ENCODE data around the gene ZNF853.
A peak's percentile ranks its signal among the peaks of the same experiment; 100 is the strongest.
"Not testable (repeated sequence)": the region's sequence is repeated elsewhere in the genome, so short reads cannot be mapped to it uniquely, and the experiment has no call there.

The ZNF853 gene

DNA sequence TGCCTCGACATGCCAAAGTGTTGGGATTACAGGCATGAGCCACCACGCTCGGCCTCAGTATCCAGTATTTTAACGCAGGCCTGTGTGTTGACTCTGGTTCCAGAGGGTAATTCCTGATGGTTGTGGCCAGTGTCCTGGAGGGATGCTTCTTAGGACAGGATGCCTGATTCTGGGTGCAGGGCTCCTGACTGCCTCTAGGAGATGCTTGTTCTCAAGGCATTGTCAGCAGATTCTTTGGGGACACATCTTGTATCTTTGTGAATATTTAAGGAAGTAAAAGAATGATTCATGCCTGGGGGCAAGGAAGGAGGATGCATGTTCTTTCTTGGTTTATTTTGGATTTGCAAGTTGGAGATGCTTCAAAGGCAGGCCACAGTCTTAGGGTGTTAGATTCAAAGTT lies 36.0 kb upstream of the ZNF853 start:
- no peaks in the 10 kb centered on the region for H3K9me3 ChIP-seq (replicated peaks; ENCODE audit: low read length)
- no peak overlapping the region for H3K4me2 ChIP-seq (ENCODE audit: low read length)
- H3K36me3 ChIP-seq (ENCODE audit: insufficient read depth, low read length): peaks cover 13% of the 10 kb centered on the region
- H3K4me1 ChIP-seq (ENCODE audit: control insufficient read depth, insufficient read depth, low read length): peaks cover 6% of the 10 kb centered on the region
- no peak overlapping the region for H3K9ac ChIP-seq (ENCODE audit: low read depth, low read length)
- no peaks in the 10 kb centered on the region for H3K27me3 ChIP-seq (ENCODE audit: control insufficient read depth, insufficient read depth, low read length)
- no peak overlapping the region for H3K4me3 ChIP-seq (ENCODE audit: low read length)

DNA sequence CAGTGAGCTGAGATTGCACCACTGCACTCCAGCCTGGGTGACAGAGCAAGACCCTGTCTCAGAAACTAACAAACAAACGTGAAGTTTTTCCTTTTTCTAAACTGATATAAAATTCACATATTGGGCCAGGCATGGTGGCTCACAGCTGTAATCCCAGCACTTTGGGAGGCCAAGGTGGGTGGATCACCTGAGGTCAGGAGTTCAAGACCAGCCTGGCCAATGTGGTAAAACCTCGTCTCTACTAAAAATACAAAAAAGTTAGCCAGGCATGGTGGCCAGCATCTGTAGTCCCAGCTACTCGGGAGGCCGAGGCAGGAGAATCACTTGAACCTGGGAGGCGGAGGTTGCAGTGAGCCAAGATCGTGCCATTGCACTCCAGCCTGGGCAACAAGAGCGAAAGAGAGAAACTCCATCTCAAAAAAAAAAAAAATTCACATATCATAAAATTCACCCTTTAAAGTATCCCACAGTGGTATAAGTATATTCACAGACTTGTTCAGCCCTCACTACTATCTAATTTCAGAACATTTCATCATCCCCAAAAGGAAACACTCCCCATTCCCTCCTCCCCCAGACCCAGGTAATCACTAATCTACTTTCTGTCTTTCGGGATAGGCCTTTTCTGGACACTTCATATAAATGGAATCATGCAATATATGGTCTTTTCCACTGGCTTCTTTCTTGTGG lies 29.5 kb upstream of the ZNF853 start:
- not testable (repeated sequence) for H3K4me1 ChIP-seq (ENCODE audit: control insufficient read depth, insufficient read depth, low read length); H3K4me3 ChIP-seq (ENCODE audit: low read length); H3K4me2 ChIP-seq (ENCODE audit: low read length); H3K27me3 ChIP-seq (ENCODE audit: control insufficient read depth, insufficient read depth, low read length); H3K9me3 ChIP-seq (replicated peaks; ENCODE audit: low read length); H3K9ac ChIP-seq (ENCODE audit: low read depth, low read length)
- peaks cover 23% of the 10 kb centered on the region for H3K36me3 ChIP-seq (ENCODE audit: insufficient read depth, low read length)

DNA sequence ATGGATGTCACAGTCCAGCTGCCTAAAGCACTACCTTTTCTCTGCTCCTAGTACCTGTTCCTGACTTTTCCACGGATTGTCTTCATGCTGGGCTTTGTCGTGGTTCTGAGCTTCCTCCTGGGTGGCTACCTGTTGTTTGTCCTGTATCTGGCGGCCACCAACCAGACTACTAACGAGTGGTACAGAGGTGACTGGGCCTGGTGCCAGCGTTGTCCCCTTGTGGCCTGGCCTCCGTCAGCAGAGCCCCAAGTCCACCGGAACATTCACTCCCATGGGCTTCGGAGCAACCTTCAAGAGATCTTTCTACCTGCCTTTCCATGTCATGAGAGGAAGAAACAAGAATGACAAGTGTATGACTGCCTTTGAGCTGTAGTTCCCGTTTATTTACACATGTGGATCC lies 26.8 kb upstream of the ZNF853 start:
- H3K36me3 ChIP-seq (ENCODE audit: insufficient read depth, low read length): peaks cover 24% of the 10 kb centered on the region
- H3K4me1 ChIP-seq (ENCODE audit: control insufficient read depth, insufficient read depth, low read length): peaks cover 11% of the 10 kb centered on the region
- H3K27me3 ChIP-seq (ENCODE audit: control insufficient read depth, insufficient read depth, low read length): no peaks in the 10 kb centered on the region
- H3K9me3 ChIP-seq (replicated peaks; ENCODE audit: low read length): no peaks in the 10 kb centered on the region
- no peak overlapping the region for H3K4me2 ChIP-seq (ENCODE audit: low read length)
- no peak overlapping the region for H3K4me3 ChIP-seq (ENCODE audit: low read length)
- no peak overlapping the region for H3K9ac ChIP-seq (ENCODE audit: low read depth, low read length)

DNA sequence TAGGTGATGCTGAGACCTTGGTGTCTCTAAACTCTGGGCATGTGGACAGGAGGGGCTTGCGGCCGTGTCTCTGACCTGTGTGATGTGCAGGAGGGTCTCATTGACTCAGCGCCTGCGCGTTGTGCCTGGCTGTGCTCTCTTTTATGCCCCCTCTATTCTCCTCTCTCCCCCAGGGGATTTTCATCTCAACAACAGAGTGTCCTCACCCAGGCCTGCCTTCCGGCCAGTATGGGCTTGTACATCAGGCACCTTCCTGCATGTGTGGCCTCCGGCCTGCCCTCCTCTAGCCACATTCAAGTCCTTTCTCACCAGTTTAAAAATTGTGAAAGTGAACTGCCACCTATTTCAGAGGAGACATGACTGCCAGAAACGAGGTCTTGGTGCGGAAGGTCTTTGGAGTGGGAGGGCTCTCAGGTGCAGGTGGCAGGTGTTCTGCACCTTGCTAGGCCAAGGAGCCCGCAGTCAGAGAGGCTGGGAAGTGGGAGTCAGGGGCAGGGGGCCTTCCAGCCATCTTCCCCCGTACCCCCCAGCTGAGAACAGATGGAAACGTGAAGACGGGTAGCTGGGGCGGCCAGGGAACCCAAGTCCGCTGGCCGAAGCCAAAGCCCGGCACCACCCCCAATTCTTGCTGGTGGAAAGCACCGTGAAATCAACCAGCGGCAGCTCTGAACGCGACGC lies 26.1 kb upstream of the ZNF853 start:
- peak overlapping the region; percentile 80 for H3K4me3 ChIP-seq (ENCODE audit: low read length)
- H3K4me1 ChIP-seq (ENCODE audit: control insufficient read depth, insufficient read depth, low read length): peaks cover 11% of the 10 kb centered on the region
- peak overlapping the region; percentile 89 for H3K4me2 ChIP-seq (ENCODE audit: low read length)
- peak overlapping the region; percentile 52 for H3K9ac ChIP-seq (ENCODE audit: low read depth, low read length)
- no peaks in the 10 kb centered on the region for H3K27me3 ChIP-seq (ENCODE audit: control insufficient read depth, insufficient read depth, low read length)
- H3K9me3 ChIP-seq (replicated peaks; ENCODE audit: low read length): no peaks in the 10 kb centered on the region
- peaks cover 28% of the 10 kb centered on the region for H3K36me3 ChIP-seq (ENCODE audit: insufficient read depth, low read length)

DNA sequence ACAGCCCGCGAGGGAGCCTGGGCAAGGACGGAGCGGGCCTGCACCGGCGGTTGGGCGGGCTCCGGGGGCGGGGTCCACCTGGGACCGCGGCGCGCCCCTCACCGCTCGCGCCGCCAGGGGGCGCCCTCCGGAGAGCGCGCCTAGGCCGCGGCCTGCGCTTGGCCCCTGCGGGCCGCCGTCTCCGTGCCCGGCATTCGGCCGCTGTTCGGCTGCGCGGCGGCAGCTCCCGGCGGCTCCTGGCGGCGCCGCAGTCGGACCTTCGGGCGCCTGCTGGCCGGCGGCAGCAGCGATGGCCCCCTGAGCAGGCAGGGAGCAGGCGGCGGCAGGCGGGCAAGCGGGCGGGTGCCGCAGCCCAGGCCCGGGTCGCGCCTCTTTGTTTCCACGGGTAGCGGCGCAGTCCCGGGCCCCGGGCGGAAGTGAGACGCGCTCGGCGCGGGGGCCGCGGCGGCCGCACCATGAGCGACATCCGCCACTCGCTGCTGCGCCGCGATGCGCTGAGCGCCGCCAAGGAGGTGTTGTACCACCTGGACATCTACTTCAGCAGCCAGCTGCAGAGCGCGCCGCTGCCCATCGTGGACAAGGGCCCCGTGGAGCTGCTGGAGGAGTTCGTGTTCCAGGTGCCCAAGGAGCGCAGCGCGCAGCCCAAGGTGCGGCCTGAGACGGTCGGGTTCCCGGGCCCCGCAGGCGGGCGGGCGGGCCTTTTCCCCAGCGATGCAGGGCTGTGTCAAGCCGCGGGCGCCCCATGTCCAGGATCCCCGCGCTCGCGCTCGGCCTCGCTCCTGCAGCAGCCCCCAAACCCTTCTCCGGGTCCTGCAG lies 25.4 kb upstream of the ZNF853 start, which contains the start of gene INTS15:
Gene INTS15 (plus strand): TSS at position 193 of the 816 bp plus-strand sequence. CDS start 263 bp downstream, at position 456.
- Histone ChIP-seq H3K4me1 (ENCODE audit: control insufficient read depth, insufficient read depth, low read length) (peaks cover 11% of the 10 kb centered on the region), H3K27me3 (ENCODE audit: control insufficient read depth, insufficient read depth, low read length) (no peaks in the 10 kb centered on the region), H3K4me2 (ENCODE audit: low read length) (peak within 1 kb of the TSS; percentile 89), H3K36me3 (ENCODE audit: insufficient read depth, low read length) (peaks cover 28% of the 10 kb centered on the region), H3K9me3 (replicated peaks; ENCODE audit: low read length) (no peaks in the 10 kb centered on the region), H3K9ac (ENCODE audit: low read depth, low read length) (peak within 1 kb of the TSS; percentile 82), H3K4me3 (ENCODE audit: low read length) (peak within 1 kb of the TSS; percentile 80)

DNA sequence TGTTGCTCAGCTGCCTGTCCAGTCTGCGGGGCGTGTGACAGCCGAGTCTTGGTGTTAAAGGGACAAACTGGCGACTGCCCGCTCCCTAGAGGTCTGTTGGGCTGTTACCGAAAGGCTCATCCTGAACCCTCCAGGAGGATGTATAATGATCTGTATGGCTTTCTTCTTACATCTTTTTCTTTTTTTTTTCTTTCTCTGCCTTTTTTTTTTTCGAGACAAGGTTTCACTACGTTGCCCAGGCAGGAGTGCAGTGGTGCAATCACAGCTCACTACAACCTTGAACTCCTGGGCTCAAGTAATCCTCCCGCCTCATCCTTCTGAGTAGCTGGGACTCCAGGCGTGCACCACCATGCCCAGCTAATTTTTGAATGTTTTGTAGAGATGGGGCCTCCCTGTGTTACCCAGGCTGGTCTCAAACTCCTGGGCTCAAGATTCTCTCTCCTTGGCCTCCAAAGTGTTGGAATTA lies 24.7 kb upstream of the ZNF853 start:
- Histone ChIP-seq H3K9ac (ENCODE audit: low read depth, low read length) (peak overlapping the region; percentile 82), H3K4me3 (ENCODE audit: low read length) (peak overlapping the region; percentile 80), H3K4me1 (ENCODE audit: control insufficient read depth, insufficient read depth, low read length) (peaks cover 11% of the 10 kb centered on the region), H3K4me2 (ENCODE audit: low read length) (peak overlapping the region; percentile 89), H3K27me3 (ENCODE audit: control insufficient read depth, insufficient read depth, low read length) (no peaks in the 10 kb centered on the region), H3K9me3 (replicated peaks; ENCODE audit: low read length) (no peaks in the 10 kb centered on the region), H3K36me3 (ENCODE audit: insufficient read depth, low read length) (peaks cover 34% of the 10 kb centered on the region)

DNA sequence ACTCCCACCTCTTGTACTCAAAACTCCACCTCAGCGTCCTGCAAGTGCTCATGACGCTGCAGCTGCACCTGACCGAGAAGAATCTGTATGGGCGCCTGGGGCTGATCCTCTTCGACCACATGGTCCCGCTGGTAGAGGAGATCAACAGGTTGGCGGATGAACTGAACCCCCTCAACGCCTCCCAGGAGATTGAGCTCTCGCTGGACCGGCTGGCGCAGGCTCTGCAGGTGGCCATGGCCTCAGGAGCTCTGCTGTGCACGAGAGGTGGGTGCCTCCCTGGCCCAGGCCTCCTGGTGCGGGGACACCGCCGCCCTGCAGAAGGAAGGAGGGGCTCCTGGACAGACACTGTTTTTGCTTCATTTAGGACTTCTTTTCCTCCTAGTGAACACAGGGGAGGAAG lies 15.3 kb upstream of the ZNF853 start:
- Histone ChIP-seq H3K36me3 (ENCODE audit: insufficient read depth, low read length) (peaks cover 42% of the 10 kb centered on the region), H3K9ac (ENCODE audit: low read depth, low read length) (no peak overlapping the region), H3K4me2 (ENCODE audit: low read length) (no peak overlapping the region), H3K27me3 (ENCODE audit: control insufficient read depth, insufficient read depth, low read length) (no peaks in the 10 kb centered on the region), H3K4me1 (ENCODE audit: control insufficient read depth, insufficient read depth, low read length) (no peaks in the 10 kb centered on the region), H3K9me3 (replicated peaks; ENCODE audit: low read length) (no peaks in the 10 kb centered on the region), H3K4me3 (ENCODE audit: low read length) (no peak overlapping the region)

DNA sequence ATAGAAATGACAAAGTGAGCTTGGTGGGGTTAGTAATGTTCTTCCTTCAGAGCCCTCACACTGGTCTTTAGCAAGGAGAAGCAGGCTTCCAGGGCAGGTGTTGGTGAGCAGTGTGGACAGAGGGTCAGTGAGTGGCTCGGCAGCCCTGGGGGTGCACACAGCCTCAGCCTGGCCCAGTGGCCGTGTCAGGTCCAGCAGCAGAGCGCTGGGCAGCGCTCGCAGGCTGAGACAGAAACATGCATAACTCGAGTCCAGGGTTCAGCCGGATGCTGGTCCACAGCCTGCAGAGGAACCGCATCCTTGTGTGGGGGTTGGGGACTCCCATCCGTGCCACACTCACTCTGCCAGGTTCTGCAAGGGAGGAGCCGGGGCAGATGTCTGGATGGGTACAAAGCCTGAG lies 11.0 kb upstream of the ZNF853 start:
- H3K36me3 ChIP-seq (ENCODE audit: insufficient read depth, low read length): peaks cover 33% of the 10 kb centered on the region
- H3K4me3 ChIP-seq (ENCODE audit: low read length): no peak overlapping the region
- no peak overlapping the region for H3K9ac ChIP-seq (ENCODE audit: low read depth, low read length)
- H3K27me3 ChIP-seq (ENCODE audit: control insufficient read depth, insufficient read depth, low read length): no peaks in the 10 kb centered on the region
- H3K4me1 ChIP-seq (ENCODE audit: control insufficient read depth, insufficient read depth, low read length): no peaks in the 10 kb centered on the region
- no peak overlapping the region for H3K4me2 ChIP-seq (ENCODE audit: low read length)
- no peaks in the 10 kb centered on the region for H3K9me3 ChIP-seq (replicated peaks; ENCODE audit: low read length)

DNA sequence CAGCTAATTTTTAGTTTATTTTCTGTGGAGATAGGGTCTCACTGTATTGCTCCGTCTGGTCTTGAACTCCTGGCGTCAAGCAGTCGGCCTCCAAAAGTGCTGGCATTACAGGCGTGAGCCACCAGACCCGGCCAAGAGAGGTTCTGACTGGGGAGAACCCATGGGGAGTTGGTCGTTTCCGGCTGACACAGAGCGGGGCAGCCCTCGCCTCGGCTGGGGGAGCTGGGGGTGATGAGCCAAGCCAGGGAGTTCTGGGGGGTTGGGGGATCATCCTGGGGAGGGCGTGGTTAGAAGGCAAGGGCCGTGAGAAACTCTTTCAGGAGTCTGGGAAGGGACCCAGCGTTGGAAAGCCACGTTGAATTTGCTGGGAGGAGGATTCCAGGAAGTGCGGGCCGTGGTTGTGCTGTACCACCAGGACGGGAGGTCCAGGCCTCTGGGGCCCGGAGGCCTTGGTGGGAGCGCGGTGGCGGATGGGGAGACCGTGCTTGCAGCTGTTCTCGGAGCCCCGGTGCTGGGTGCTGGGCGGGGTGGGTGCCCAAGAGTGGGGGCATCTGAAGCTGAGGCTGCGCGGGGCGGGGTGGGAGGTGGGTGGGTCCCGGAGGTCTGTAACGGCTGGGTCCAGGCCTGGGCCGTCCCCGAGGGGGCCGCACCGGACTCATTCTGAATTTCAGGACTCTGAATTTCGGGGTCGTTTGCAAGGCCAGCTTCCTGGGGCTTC lies 8.4 kb upstream of the ZNF853 start:
- no peaks in the 10 kb centered on the region for H3K4me1 ChIP-seq (ENCODE audit: control insufficient read depth, insufficient read depth, low read length)
- no peaks in the 10 kb centered on the region for H3K27me3 ChIP-seq (ENCODE audit: control insufficient read depth, insufficient read depth, low read length)
- no peak overlapping the region for H3K4me2 ChIP-seq (ENCODE audit: low read length)
- H3K36me3 ChIP-seq (ENCODE audit: insufficient read depth, low read length): peaks cover 22% of the 10 kb centered on the region
- no peak overlapping the region for H3K4me3 ChIP-seq (ENCODE audit: low read length)
- H3K9ac ChIP-seq (ENCODE audit: low read depth, low read length): no peak overlapping the region
- no peaks in the 10 kb centered on the region for H3K9me3 ChIP-seq (replicated peaks; ENCODE audit: low read length)

DNA sequence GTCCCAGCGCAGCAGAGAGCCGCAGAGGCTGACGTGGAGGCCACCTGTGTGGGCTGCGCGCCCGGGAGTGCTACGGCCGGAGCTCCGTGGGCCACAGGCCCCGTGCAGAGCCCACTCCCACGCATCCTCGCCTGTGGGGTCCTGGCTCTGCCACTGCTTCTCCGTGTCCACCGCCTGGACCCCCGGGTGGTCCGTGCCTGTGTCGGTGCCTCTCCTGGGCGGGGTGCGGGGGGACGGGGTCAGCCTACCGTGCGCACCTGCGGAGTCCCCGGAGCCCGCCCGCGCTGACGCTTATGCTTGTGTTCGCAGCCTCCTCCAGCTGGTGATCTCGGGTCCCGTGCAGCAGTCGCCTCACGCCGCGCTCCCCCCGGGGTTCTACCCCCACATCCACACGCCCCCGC lies 7.8 kb upstream of the ZNF853 start:
- Histone ChIP-seq H3K9me3 (replicated peaks; ENCODE audit: low read length) (no peaks in the 10 kb centered on the region), H3K27me3 (ENCODE audit: control insufficient read depth, insufficient read depth, low read length) (no peaks in the 10 kb centered on the region), H3K4me2 (ENCODE audit: low read length) (no peak overlapping the region), H3K4me3 (ENCODE audit: low read length) (no peak overlapping the region), H3K9ac (ENCODE audit: low read depth, low read length) (no peak overlapping the region), H3K36me3 (ENCODE audit: insufficient read depth, low read length) (peaks cover 16% of the 10 kb centered on the region), H3K4me1 (ENCODE audit: control insufficient read depth, insufficient read depth, low read length) (no peaks in the 10 kb centered on the region)

DNA sequence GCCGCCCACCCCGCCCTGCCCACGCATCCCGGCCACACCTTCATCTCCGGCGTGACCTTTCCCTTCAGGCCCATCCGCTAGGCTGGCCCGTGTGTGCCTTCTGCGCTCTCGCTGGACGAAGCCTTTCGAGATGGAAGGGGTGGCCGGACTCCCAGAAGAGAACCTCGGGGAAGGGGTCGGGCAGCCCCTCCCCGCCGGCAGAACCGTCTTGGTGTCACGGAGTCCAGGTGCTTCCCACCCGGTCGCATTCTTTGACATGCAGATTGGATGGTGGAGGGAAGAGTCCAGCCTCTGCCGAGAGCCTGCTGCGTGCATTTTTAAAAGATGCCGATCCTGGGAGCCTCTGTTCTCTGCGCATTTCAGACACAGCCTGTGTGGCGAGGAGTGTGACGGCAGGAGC lies 7.3 kb upstream of the ZNF853 start:
- Histone ChIP-seq H3K9ac (ENCODE audit: low read depth, low read length) (no peak overlapping the region), H3K4me2 (ENCODE audit: low read length) (no peak overlapping the region), H3K27me3 (ENCODE audit: control insufficient read depth, insufficient read depth, low read length) (no peaks in the 10 kb centered on the region), H3K9me3 (replicated peaks; ENCODE audit: low read length) (no peaks in the 10 kb centered on the region), H3K36me3 (ENCODE audit: insufficient read depth, low read length) (peaks cover 13% of the 10 kb centered on the region), H3K4me3 (ENCODE audit: low read length) (no peak overlapping the region), H3K4me1 (ENCODE audit: control insufficient read depth, insufficient read depth, low read length) (no peaks in the 10 kb centered on the region)
